NOMO-1 treated with dmso at 0.1 percent for 144 hours (cell line): ENCODE measurements around the gene LRRC25.
"Not testable (repeated sequence)": the region's sequence is repeated elsewhere in the genome, so short reads cannot be mapped to it uniquely, and the experiment has no call there.

ENCODE experiments used
- DNase-seq: peaks from one replicate; lab custom pipeline; 2025; ENCODE audit not compliant: unreplicated experiment; lab: John Stamatoyannopoulos, UW

The LRRC25 gene

GRCh38 chr19:18405754-18406153 is 8.3 kb upstream of the LRRC25 start:
- DNase-seq = not testable (repeated sequence)

GRCh38 chr19:18402455-18403248 is 5.2 kb upstream of the LRRC25 start:
- peak; percentile 3 for DNase-seq

- peak; percentile 98 for DNase-seq
Observed at GRCh38 chr19:18401580-18402112, 4.2 kb upstream of the LRRC25 start.

GRCh38 chr19:18399008-18399407 is 1.6 kb upstream of the LRRC25 start:
- DNase-seq = no peak

GRCh38 chr19:18396471-18397241 is 766 bp downstream of the LRRC25 start:
- DNase-seq = no peak

GRCh38 chr19:18393836-18394235 is 3.6 kb downstream of the LRRC25 start:
- DNase-seq = peak; percentile 11

- no peak for DNase-seq
Observed at GRCh38 chr19:18392926-18393325, 4.5 kb downstream of the LRRC25 start.

- DNase-seq = peak; percentile 85
Observed at GRCh38 chr19:18392417-18392816, 5.0 kb downstream of the LRRC25 start.

- DNase-seq = no peak
Observed at GRCh38 chr19:18391509-18392075, 5.8 kb downstream of the LRRC25 start.

- no peak for DNase-seq
Observed at GRCh38 chr19:18390065-18390907, 7.1 kb downstream of the LRRC25 start.

GRCh38 chr19:18389726-18390064 is 7.7 kb downstream of the LRRC25 start:
- DNase-seq = no peak

GRCh38 chr19:18388960-18389725 is 8.3 kb downstream of the LRRC25 start:
- no peak for DNase-seq

GRCh38 chr19:18388100-18388959 is 9.1 kb downstream of the LRRC25 start:
- peak; percentile 61 for DNase-seq

GRCh38 chr19:18386543-18387271 is 10.7 kb downstream of the LRRC25 start:
- DNase-seq = no peak

- peak; percentile 30 for DNase-seq
Observed at GRCh38 chr19:18385675-18386542, 11.5 kb downstream of the LRRC25 start, which contains the start of gene GDF15. GDF15 (plus strand) TSS chr19:18386158; CDS start chr19:18386190, 32 bp downstream.

GRCh38 chr19:18385359-18385674 is 12.1 kb downstream of the LRRC25 start:
- no peak for DNase-seq

- no peak for DNase-seq
Observed at GRCh38 chr19:18384775-18385174, 12.6 kb downstream of the LRRC25 start.

- not testable (repeated sequence) for DNase-seq
Observed at GRCh38 chr19:18383622-18384021, 13.8 kb downstream of the LRRC25 start.
